ENCODE data around the gene UBE2L3. TPM values are rescaled to one million over a fixed set of nuclear protein-coding genes. Genes with fewer than 3 reads are reported as not detected.

UBE2L3 gene
- total and polyA plus RNA-seq, 4 donors, result 37.2 to 63.0 (median 44.0) TPM

DNA sequence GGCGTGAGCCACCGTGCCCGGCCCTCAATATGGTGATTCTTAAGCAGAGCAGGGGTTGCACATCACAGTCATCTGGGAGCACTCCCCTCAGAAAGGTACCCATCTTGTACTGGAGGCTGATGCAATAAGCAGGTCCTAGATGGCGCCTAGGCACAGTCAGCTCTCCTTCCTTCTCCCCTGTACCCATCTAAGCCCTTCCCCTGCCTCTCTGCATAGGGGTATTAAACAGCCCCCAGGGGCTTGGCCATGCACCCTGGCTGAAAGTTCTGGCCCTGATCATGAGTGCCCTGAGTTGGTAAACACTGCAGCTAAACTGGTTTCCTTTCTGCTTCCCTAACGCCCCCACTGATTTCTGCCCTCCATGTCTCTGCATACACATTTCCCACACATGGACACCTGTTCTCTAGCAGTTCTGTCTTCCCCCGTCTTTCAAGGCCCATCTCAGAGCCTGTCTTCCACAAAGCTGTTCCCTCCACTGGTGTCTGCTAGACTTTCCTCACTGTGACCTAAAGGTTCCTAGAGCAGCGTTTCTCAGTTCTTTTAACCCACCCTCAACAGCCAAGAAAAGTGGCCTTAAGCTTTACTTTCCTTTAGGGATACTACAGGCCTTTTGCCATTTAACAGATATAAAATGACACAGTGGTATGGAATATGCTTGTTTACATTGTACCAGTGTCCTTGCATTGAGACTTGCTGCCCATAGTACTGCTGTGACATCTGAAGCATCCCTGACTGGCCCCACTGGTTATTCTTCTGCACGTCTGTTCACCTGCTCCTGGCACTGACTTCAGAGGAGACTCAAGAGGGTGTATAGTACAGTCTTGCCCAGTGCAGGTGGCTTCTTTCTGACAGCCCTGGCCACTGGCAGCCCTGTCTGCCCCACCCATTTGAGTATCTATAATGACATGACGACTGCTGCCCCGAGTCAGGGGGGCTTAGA, 15.6 kb downstream of the UBE2L3 start:
- no peak for DNase-seq
- Histone ChIP-seq H3K9ac (ENCODE audit: insufficient read depth in 1 of 2, low read length in 2 of 2) (no peak overlapping the region), H3K9me3 (ENCODE audit: control insufficient read depth in 4 of 4, insufficient read depth in 3 of 4, low read length in 3 of 4) (peaks cover 0 to 1% (median 0%) of the 10 kb centered on the region in 4 donors), H3K27me3 (ENCODE audit: control insufficient read depth in 3 of 3, insufficient read depth in 3 of 3, low read length in 2 of 3) (no peaks in the 10 kb centered on the region), H3K36me3 (ENCODE audit: control insufficient read depth in 4 of 4, insufficient read depth in 4 of 4, low read length in 4 of 4) (peaks cover 0 to 1% (median 0%) of the 10 kb centered on the region in 4 donors), H3K27ac (ENCODE audit: low read depth in 1 of 2, low read length in 1 of 2) (no peak overlapping the region), H3K4me1 (ENCODE audit: control insufficient read depth in 5 of 5, insufficient read depth in 5 of 5, low read length in 5 of 5) (peaks cover 0 to 16% (median 0%) of the 10 kb centered on the region in 5 donors), H3K4me3 (no peak overlapping the region)
- TF ChIP-seq, protein P1, sequence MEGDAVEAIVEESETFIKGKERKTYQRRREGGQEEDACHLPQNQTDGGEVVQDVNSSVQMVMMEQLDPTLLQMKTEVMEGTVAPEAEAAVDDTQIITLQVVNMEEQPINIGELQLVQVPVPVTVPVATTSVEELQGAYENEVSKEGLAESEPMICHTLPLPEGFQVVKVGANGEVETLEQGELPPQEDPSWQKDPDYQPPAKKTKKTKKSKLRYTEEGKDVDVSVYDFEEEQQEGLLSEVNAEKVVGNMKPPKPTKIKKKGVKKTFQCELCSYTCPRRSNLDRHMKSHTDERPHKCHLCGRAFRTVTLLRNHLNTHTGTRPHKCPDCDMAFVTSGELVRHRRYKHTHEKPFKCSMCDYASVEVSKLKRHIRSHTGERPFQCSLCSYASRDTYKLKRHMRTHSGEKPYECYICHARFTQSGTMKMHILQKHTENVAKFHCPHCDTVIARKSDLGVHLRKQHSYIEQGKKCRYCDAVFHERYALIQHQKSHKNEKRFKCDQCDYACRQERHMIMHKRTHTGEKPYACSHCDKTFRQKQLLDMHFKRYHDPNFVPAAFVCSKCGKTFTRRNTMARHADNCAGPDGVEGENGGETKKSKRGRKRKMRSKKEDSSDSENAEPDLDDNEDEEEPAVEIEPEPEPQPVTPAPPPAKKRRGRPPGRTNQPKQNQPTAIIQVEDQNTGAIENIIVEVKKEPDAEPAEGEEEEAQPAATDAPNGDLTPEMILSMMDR (IDR thresholded peaks at IDR 0.05; ENCODE audit: control extremely low read depth, extremely low read depth), result no peak
- WGBS, 2 donors, result 68 to 79% methylated on average over 10 of the region's 10 CpGs
- no peak for ATAC-seq (ENCODE audit: insufficient read depth, low FRiP score)

DNA sequence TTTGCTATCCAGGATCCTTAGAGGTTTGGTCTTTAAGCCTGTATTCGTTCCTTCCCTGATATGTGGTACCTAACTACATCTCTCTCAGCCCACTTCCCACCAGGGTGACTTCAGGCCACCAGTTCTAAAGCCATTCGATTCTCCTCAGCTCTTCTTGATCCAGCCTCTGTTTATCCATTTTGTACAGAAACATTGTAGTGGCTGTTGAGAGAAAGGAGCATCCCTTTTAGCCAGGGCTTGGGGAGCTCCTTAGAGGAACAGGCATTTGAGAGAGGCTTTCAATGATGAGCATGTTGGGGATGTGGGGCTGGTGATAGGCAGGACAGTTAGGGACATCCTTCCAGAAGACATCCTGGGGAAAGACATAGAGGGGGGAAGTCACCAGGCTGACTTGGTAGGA, 17.9 kb downstream of the UBE2L3 start:
- TF ChIP-seq, protein P1 (IDR thresholded peaks at IDR 0.05; ENCODE audit: control extremely low read depth, extremely low read depth), result no peak
- H3K27ac ChIP-seq (ENCODE audit: low read depth in 1 of 2, low read length in 1 of 2), result no peak overlapping the region
- no peak overlapping the region for H3K9ac ChIP-seq (ENCODE audit: insufficient read depth in 1 of 2, low read length in 2 of 2)
- 84 to 90% methylated on average over 2 of the region's 2 CpGs for WGBS, 2 donors
- H3K27me3 ChIP-seq (ENCODE audit: control insufficient read depth in 3 of 3, insufficient read depth in 3 of 3, low read length in 2 of 3), result no peaks in the 10 kb centered on the region
- peaks cover 0 to 11% (median 0%) of the 10 kb centered on the region in 5 donors for H3K4me1 ChIP-seq (ENCODE audit: control insufficient read depth in 5 of 5, insufficient read depth in 5 of 5, low read length in 5 of 5)
- ATAC-seq (ENCODE audit: insufficient read depth, low FRiP score), result no peak
- no peak for DNase-seq
- H3K4me3 ChIP-seq, result no peak overlapping the region
- peaks cover 0 to 1% (median 0%) of the 10 kb centered on the region in 4 donors for H3K36me3 ChIP-seq (ENCODE audit: control insufficient read depth in 4 of 4, insufficient read depth in 4 of 4, low read length in 4 of 4)
- H3K9me3 ChIP-seq (ENCODE audit: control insufficient read depth in 4 of 4, insufficient read depth in 3 of 4, low read length in 3 of 4), result peaks cover 0 to 1% (median 0%) of the 10 kb centered on the region in 4 donors

DNA sequence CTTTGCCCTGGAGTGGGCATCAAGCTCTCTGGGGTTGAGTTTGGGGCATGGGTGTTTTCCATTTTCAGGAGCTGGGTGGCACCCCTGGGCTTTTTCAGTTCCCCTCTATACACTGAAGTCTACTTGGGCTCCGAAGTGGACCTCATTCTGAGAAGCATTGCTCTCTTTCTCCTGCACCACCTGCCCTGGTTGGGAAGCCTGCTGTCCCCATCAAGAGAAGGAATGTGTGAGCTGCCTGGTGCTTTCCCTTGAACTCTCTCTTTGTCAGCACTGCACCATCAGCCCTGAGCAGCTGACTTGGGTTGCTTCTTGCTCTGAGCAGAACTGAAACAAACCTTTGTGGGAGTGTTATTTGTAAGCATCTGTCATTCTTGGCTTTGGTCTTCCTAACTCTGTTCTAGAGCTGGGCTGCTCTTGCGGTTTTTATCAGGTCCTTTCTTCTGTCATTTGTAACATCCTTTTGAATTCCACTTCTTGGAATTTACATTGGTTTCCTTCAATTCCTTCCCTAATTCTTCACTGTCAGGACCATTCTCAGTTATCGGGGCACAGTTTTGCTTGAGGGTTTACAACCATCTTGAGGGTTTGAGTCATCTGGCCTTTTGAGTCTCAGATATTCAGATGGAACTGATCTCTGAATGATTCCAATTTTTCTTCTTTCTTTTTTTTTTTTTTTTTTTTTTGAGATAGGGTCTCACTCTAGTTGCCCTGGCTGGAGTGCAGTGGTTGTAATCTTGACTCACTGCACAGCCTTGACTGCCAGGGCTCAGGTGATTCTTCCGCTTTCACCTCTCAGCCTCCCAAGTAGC, 20.5 kb downstream of the UBE2L3 start:
- no peak for DNase-seq
- TF ChIP-seq, protein P1 (IDR thresholded peaks at IDR 0.05; ENCODE audit: control extremely low read depth, extremely low read depth), result no peak
- WGBS, 2 donors, result 62% methylated on average over 4 of the region's 4 CpGs
- Histone ChIP-seq H3K4me1 (ENCODE audit: control insufficient read depth in 5 of 5, insufficient read depth in 5 of 5, low read length in 5 of 5) (peaks cover 0 to 17% (median 15%) of the 10 kb centered on the region in 5 donors), H3K27me3 (ENCODE audit: control insufficient read depth in 3 of 3, insufficient read depth in 3 of 3, low read length in 2 of 3) (no peaks in the 10 kb centered on the region), H3K36me3 (ENCODE audit: control insufficient read depth in 4 of 4, insufficient read depth in 4 of 4, low read length in 4 of 4) (peaks cover 0 to 6% (median 2%) of the 10 kb centered on the region in 4 donors), H3K9me3 (ENCODE audit: control insufficient read depth in 4 of 4, insufficient read depth in 3 of 4, low read length in 3 of 4) (peaks cover 0 to 1% (median 0%) of the 10 kb centered on the region in 4 donors), H3K4me3 (no peak overlapping the region), H3K27ac (ENCODE audit: low read depth in 1 of 2, low read length in 1 of 2) (no peak overlapping the region), H3K9ac (ENCODE audit: insufficient read depth in 1 of 2, low read length in 2 of 2) (no peak overlapping the region)
- ATAC-seq (ENCODE audit: insufficient read depth, low FRiP score), result no peak

Data from lung (tissue), 12 donors.